HepG2 (cell line): ENCODE data around the gene PRTN3. TPM values are rescaled to one million over a fixed set of nuclear protein-coding genes. Genes with fewer than 3 reads are reported as not detected.

Experiments used
- ASH2L ChIP-seq: fragments of 300-600, 200-600 bp; sonication (generic); IDR thresholded peaks from 2 replicates; pipeline ENCODE4 v1.7.0; 2017; ENCODE audit warnings: low read depth, mild to moderate bottlenecking, moderate library complexity, mixed read lengths, low read length; ENCODE audit not compliant: insufficient read length
- HMGA1 ChIP-seq: sonication (generic); formaldehyde crosslinking; conservative IDR thresholded peaks from 2 replicates; pipeline ENCODE4 v1.4.0; 2020; ENCODE audit warnings: missing genetic modification reagents
- MXD4 ChIP-seq: IDR thresholded peaks from 2 replicates; pipeline ENCODE4 v1.6.1; 2016; ENCODE audit warnings: mild to moderate bottlenecking, missing biosample characterization, missing genetic modification reagents
- NRL ChIP-seq: sonication (generic); formaldehyde crosslinking; IDR thresholded peaks from 2 replicates; pipeline ENCODE4 v1.5.0; 2020; ENCODE audit warnings: missing genetic modification reagents, mild to moderate bottlenecking, moderate library complexity, borderline replicate concordance
- ONECUT2 ChIP-seq: sonication (generic); formaldehyde crosslinking; IDR thresholded peaks from 2 replicates; pipeline ENCODE4 v1.4.0; 2020; ENCODE audit warnings: missing genetic modification reagents
- ZBTB25 ChIP-seq: IDR thresholded peaks from 2 replicates; pipeline ENCODE4 v1.6.1; 2018; ENCODE audit warnings: missing genetic modification reagents
- ZC3H4 ChIP-seq: sonication (generic); formaldehyde crosslinking; IDR thresholded peaks from 2 replicates; pipeline ENCODE4 v1.4.0; 2020; ENCODE audit warnings: missing genetic modification reagents, borderline replicate concordance
- ZFP91 ChIP-seq: sonication (generic); formaldehyde crosslinking; IDR thresholded peaks from 2 replicates; pipeline ENCODE4 v1.9.0; 2022; ENCODE audit warnings: missing genetic modification reagents, mild to moderate bottlenecking, borderline replicate concordance
- ZGPAT ChIP-seq: IDR thresholded peaks from 2 replicates; pipeline ENCODE4 v1.6.1; 2016; ENCODE audit warnings: mild to moderate bottlenecking
- ZNF30 ChIP-seq: sonication (generic); formaldehyde crosslinking; IDR thresholded peaks from 2 replicates; pipeline ENCODE4 v1.5.0; 2020; ENCODE audit warnings: mild to moderate bottlenecking, missing genetic modification reagents
- ZNF331 ChIP-seq: sonication (generic); formaldehyde crosslinking; IDR thresholded peaks from 2 replicates; pipeline ENCODE4 v1.4.0; 2020; ENCODE audit warnings: missing genetic modification reagents
- ZNF33B ChIP-seq: sonication (generic); formaldehyde crosslinking; IDR thresholded peaks from 2 replicates; pipeline ENCODE4 v1.5.1; 2020; ENCODE audit warnings: mild to moderate bottlenecking, missing genetic modification reagents
- ZNF432 ChIP-seq: sonication (generic); formaldehyde crosslinking; IDR thresholded peaks from 2 replicates; pipeline ENCODE4 v1.5.0; 2020; ENCODE audit warnings: missing genetic modification reagents, mild to moderate bottlenecking, borderline replicate concordance
- ZNF547 ChIP-seq: sonication (generic); formaldehyde crosslinking; IDR thresholded peaks from 2 replicates; pipeline ENCODE4 v1.5.1; 2020; ENCODE audit warnings: mild to moderate bottlenecking, missing genetic modification reagents
- ZNF550 ChIP-seq: sonication (generic); formaldehyde crosslinking; IDR thresholded peaks from 2 replicates; pipeline ENCODE4 v1.4.0; 2020; ENCODE audit warnings: mild to moderate bottlenecking, missing genetic modification reagents, borderline replicate concordance
- ZNF616 ChIP-seq: sonication (generic); formaldehyde crosslinking; IDR thresholded peaks from 2 replicates; pipeline ENCODE4 v1.5.0; 2020; ENCODE audit warnings: low read depth, mild to moderate bottlenecking, missing genetic modification reagents
- ZNF704 ChIP-seq: sonication (generic); formaldehyde crosslinking; IDR thresholded peaks from 2 replicates; pipeline ENCODE4 v1.8.1; 2023; ENCODE audit warnings: mild to moderate bottlenecking, inconsistent platforms, moderate library complexity, missing genetic modification reagents, borderline replicate concordance
- ZNF782 ChIP-seq: sonication (generic); formaldehyde crosslinking; IDR thresholded peaks from 2 replicates; pipeline ENCODE4 v1.4.0; 2020; ENCODE audit warnings: missing genetic modification reagents, mild to moderate bottlenecking, borderline replicate concordance
- polyA plus RNA-seq, 8 experiments: library from polyadenylated mRNA; depleted of rRNA in 3 of 8; stranded (reverse) in 7 of 8; unstranded in 1 of 8; fragments of >200 nt; fragmentation: Illumina TruSeq in 4 of 8; extraction: Trizol in 4 of 8; gene quantifications; 2 replicates each; pipeline versions ENCODE4 v1.2.1 to v1.2.3, GENCODE V29; 2011 to 2016; ENCODE audit warnings: low read depth in 4 of 8, missing spikeins in 1 of 8, mixed read lengths in 1 of 8; ENCODE audit not compliant: insufficient read depth in 1 of 8
- total RNA-seq, 5 experiments: library from RNA; depleted of rRNA; stranded (reverse); fragments of >200 nt; fragmentation: Illumina TruSeq; extraction: Trizol; gene quantifications; 2 replicates each; pipeline ENCODE4 v1.2.3, GENCODE V29; 2016; ENCODE audit warnings: low read depth in 1 of 5
- TF ChIP-seq, protein P1 (sequence below): sonication (generic); formaldehyde crosslinking; conservative IDR thresholded peaks from 2 replicates; pipeline ENCODE4 v1.8.1; 2023; ENCODE audit warnings: missing genetic modification reagents
- TF ChIP-seq, protein P2 (sequence below): sonication (generic); formaldehyde crosslinking; IDR thresholded peaks from 2 replicates; pipeline ENCODE4 v1.5.1; 2020; ENCODE audit warnings: mild to moderate bottlenecking, moderate library complexity, missing genetic modification reagents

The PRTN3 gene
- total and polyA plus RNA-seq, 2 of the 13 experiments (the other 11 are each of a cell fraction or from before 2014, with no cell fraction given), result not detected

DNA sequence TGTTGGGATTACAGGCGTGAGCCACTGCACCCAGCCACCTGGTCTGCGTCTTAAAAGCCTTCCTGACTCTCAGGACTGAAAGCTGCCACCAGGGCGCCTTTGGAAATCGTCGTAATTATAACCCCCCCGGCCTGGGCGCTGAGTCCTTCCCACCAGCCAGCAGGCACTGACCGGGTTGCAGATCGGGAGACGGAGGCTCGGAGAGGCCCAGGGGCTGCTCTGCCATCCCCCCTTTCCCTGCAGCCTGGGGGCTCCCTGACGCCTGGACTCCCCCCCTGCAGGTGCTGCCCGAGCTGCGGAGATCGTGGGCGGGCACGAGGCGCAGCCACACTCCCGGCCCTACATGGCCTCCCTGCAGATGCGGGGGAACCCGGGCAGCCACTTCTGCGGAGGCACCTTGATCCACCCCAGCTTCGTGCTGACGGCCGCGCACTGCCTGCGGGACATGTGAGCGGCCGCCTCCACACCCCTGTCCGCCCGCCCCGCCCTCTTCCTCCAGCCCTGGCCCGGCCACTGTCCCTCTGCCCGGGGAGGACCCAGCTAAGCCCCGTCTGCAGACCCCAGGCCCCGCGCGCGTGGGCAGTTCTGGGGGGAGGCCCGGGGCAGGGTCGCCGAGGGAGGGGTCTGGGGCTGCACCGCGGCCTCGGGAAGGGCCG, 2.5 kb downstream of the PRTN3 start (continued):
- TF ChIP-seq ZGPAT (CRISPR knock-in tag) (0 out of 2 replicates have a peak, but pooled peaks have one; percentile 29), ZNF704 (no peak), ZBTB25 (CRISPR knock-in tag) (no peak), ZNF782 (CRISPR knock-in tag) (no peak), MXD4 (CRISPR knock-in tag) (no peak), ASH2L (no peak), ZC3H4 (no peak), ZNF550 (CRISPR knock-in tag) (no peak), HMGA1 (no peak), ZNF616 (no peak), ZNF30 (CRISPR knock-in tag) (no peak), ZNF331 (CRISPR knock-in tag) (no peak), ZNF432 (CRISPR knock-in tag) (no peak), ZNF33B (CRISPR knock-in tag) (no peak), ONECUT2 (no peak), ZFP91 (no peak; the same call in 1 of the 2 replicates), NRL (CRISPR knock-in tag) (no peak), ZNF547 (CRISPR knock-in tag) (no peak)
- TF ChIP-seq, protein P1, sequence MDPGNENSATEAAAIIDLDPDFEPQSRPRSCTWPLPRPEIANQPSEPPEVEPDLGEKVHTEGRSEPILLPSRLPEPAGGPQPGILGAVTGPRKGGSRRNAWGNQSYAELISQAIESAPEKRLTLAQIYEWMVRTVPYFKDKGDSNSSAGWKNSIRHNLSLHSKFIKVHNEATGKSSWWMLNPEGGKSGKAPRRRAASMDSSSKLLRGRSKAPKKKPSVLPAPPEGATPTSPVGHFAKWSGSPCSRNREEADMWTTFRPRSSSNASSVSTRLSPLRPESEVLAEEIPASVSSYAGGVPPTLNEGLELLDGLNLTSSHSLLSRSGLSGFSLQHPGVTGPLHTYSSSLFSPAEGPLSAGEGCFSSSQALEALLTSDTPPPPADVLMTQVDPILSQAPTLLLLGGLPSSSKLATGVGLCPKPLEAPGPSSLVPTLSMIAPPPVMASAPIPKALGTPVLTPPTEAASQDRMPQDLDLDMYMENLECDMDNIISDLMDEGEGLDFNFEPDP, result no peak
- TF ChIP-seq, protein P2, sequence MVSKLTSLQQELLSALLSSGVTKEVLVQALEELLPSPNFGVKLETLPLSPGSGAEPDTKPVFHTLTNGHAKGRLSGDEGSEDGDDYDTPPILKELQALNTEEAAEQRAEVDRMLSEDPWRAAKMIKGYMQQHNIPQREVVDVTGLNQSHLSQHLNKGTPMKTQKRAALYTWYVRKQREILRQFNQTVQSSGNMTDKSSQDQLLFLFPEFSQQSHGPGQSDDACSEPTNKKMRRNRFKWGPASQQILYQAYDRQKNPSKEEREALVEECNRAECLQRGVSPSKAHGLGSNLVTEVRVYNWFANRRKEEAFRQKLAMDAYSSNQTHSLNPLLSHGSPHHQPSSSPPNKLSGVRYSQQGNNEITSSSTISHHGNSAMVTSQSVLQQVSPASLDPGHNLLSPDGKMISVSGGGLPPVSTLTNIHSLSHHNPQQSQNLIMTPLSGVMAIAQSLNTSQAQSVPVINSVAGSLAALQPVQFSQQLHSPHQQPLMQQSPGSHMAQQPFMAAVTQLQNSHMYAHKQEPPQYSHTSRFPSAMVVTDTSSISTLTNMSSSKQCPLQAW (CRISPR knock-in tag), result 0 out of 2 replicates have a peak, but pooled peaks have one; percentile 22
